ENCODE results near the gene NMU.
"Not testable (repeated sequence)": the region's sequence is repeated elsewhere in the genome, so short reads cannot be mapped to it uniquely, and the experiment has no call there.

NMU gene

DNA sequence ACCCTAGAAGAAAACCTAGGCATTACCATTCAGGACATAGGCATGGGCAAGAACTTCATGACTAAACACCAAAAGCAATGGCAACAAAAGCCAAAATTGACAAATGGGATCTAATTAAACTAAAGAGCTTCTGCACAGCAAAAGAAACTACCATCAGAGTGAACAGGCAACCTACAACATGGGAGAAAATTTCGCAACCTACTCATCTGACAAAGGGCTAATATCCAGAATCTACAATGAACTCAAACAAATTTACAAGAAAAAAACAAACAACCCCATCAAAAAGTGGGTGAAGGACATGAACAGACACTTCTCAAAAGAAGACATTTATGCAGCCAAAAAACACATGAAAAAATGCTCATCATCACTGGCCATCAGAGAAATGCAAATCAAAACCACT is 12.0 kb downstream of the NMU start:
- not testable (repeated sequence) for H3K9ac ChIP-seq (ENCODE audit: low read length); H3K27me3 ChIP-seq (ENCODE audit: control insufficient read depth, insufficient read depth, low read length); H3K36me3 ChIP-seq (ENCODE audit: control insufficient read depth, insufficient read depth, low read length); H3K4me3 ChIP-seq (ENCODE audit: low read depth, low read length); H3K27ac ChIP-seq (ENCODE audit: low read depth, low read length); H3K4me1 ChIP-seq (ENCODE audit: control insufficient read depth, insufficient read depth, low read length); H3K9me3 ChIP-seq (ENCODE audit: control insufficient read depth, insufficient read depth, low read depth, low read length)

DNA sequence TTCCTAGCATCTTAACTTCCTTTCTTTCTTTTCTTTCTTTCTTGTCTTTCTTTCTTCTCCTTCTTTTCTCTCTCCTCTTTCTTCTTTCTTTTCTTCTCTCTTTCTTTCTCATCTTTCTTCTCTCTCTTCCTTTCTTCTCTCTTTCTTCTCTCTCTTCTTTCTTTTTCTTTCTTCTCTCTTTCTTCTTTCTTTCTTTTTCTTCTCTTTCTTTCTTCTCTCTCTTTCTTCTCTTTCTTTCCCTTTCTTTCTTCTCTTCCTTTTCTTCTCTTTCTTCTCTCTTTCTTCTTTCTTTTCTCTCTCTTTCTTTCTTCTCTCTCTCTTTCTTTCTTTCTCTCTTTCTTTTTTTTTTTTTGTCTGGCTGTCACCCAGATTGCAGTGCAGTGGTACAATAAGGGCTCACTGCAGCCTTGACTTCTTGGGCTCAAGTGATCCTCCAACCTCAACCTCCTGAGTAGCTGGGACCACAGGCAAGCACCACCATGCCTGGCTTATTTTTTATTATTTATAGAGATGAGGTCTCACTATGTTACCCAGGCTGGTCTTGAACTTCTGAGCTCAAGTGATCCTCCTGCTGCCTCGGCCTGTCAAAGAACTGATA is 17.5 kb downstream of the NMU start:
- no peak overlapping the region for H3K9ac ChIP-seq (ENCODE audit: low read length)
- H3K9me3 ChIP-seq (ENCODE audit: control insufficient read depth, insufficient read depth, low read depth, low read length), result no peaks in the 10 kb centered on the region
- H3K4me3 ChIP-seq (ENCODE audit: low read depth, low read length), result peak overlapping the region; percentile 55
- no peaks in the 10 kb centered on the region for H3K36me3 ChIP-seq (ENCODE audit: control insufficient read depth, insufficient read depth, low read length)
- H3K4me1 ChIP-seq (ENCODE audit: control insufficient read depth, insufficient read depth, low read length), result no peaks in the 10 kb centered on the region
- no peak overlapping the region for H3K27ac ChIP-seq (ENCODE audit: low read depth, low read length)
- H3K27me3 ChIP-seq (ENCODE audit: control insufficient read depth, insufficient read depth, low read length), result no peaks in the 10 kb centered on the region

DNA sequence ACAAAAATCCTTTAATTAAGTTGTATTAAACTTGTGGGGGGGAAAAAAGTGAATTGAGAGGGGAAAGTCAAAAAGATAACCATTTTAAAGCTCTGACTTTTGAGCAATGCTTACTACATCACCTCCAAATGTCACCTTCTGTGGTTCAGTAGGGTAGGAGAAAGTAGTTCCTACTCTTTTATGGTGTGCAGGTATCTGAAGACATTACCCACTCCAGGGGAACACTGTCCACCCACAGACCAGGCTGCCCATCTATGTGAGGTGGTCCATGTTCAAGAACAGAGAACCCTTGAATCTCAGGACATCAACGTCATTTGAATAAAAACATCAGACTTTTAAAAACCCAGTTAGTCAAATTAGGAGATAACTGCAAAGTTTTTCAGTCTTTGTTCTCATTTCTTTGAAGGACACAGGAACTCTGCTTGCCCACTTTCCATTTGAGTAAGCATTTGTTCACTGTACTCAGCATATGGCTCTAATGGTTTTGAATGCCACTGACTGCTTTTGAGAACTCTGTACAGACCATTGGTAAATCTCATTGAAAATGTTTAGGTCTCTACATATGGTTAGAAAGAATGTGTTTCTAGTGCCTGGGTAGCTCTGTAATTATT is 18.4 kb downstream of the NMU start:
- Histone ChIP-seq H3K9me3 (ENCODE audit: control insufficient read depth, insufficient read depth, low read depth, low read length) (no peaks in the 10 kb centered on the region), H3K36me3 (ENCODE audit: control insufficient read depth, insufficient read depth, low read length) (no peaks in the 10 kb centered on the region), H3K4me1 (ENCODE audit: control insufficient read depth, insufficient read depth, low read length) (no peaks in the 10 kb centered on the region), H3K27ac (ENCODE audit: low read depth, low read length) (no peak overlapping the region), H3K27me3 (ENCODE audit: control insufficient read depth, insufficient read depth, low read length) (no peaks in the 10 kb centered on the region), H3K4me3 (ENCODE audit: low read depth, low read length) (no peak overlapping the region), H3K9ac (ENCODE audit: low read length) (no peak overlapping the region)

GRCh38 chr4:55615008-55615407 is 21.1 kb downstream of the NMU start:
- Histone ChIP-seq H3K36me3 (ENCODE audit: control insufficient read depth, insufficient read depth, low read length) (no peaks in the 10 kb centered on the region), H3K4me3 (ENCODE audit: low read depth, low read length) (no peak overlapping the region)

DNA sequence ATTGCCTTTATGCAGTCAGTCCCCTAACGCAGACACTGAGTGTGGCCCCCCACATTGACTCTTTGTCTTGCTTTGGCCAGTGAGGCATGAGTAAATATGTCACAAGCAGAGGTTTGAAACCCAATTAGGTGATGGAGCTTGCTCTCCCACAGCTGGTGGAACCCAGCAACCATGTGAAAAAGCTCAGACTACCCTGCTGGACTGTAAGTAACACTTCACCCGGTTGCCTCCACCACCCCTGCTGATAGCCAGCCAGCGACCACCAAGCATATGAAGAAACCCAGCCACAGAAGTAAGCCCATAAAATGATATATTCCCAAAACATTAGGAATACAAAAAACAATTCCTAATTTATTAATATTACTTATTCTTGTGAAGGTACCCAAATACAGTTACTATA is 22.5 kb downstream of the NMU start:
- Histone ChIP-seq H3K4me3 (ENCODE audit: low read depth, low read length) (no peak overlapping the region), H3K36me3 (ENCODE audit: control insufficient read depth, insufficient read depth, low read length) (no peaks in the 10 kb centered on the region), H3K27ac (ENCODE audit: low read depth, low read length) (no peak overlapping the region), H3K9ac (ENCODE audit: low read length) (no peak overlapping the region), H3K9me3 (ENCODE audit: control insufficient read depth, insufficient read depth, low read depth, low read length) (no peaks in the 10 kb centered on the region), H3K4me1 (ENCODE audit: control insufficient read depth, insufficient read depth, low read length) (peaks cover 5% of the 10 kb centered on the region), H3K27me3 (ENCODE audit: control insufficient read depth, insufficient read depth, low read length) (no peaks in the 10 kb centered on the region)

More at GRCh38 chr4:55615008-55615407, 21.1 kb downstream of the NMU start:
- H3K9me3 ChIP-seq (ENCODE audit: control insufficient read depth, insufficient read depth, low read depth, low read length), result no peaks in the 10 kb centered on the region
- no peaks in the 10 kb centered on the region for H3K27me3 ChIP-seq (ENCODE audit: control insufficient read depth, insufficient read depth, low read length)
- H3K9ac ChIP-seq (ENCODE audit: low read length), result no peak overlapping the region
- H3K4me1 ChIP-seq (ENCODE audit: control insufficient read depth, insufficient read depth, low read length), result no peaks in the 10 kb centered on the region
- H3K27ac ChIP-seq (ENCODE audit: low read depth, low read length), result no peak overlapping the region

GRCh38 chr4:55612341-55612740 is 23.8 kb downstream of the NMU start:
- Histone ChIP-seq H3K36me3 (ENCODE audit: control insufficient read depth, insufficient read depth, low read length) (no peaks in the 10 kb centered on the region), H3K27ac (ENCODE audit: low read depth, low read length) (no peak overlapping the region), H3K27me3 (ENCODE audit: control insufficient read depth, insufficient read depth, low read length) (no peaks in the 10 kb centered on the region), H3K9ac (ENCODE audit: low read length) (no peak overlapping the region), H3K4me3 (ENCODE audit: low read depth, low read length) (no peak overlapping the region), H3K9me3 (ENCODE audit: control insufficient read depth, insufficient read depth, low read depth, low read length) (no peaks in the 10 kb centered on the region), H3K4me1 (ENCODE audit: control insufficient read depth, insufficient read depth, low read length) (peaks cover 5% of the 10 kb centered on the region)

GRCh38 chr4:55611358-55612059 is 24.6 kb downstream of the NMU start:
- H3K9me3 ChIP-seq (ENCODE audit: control insufficient read depth, insufficient read depth, low read depth, low read length), result no peaks in the 10 kb centered on the region
- H3K27ac ChIP-seq (ENCODE audit: low read depth, low read length), result no peak overlapping the region

DNA sequence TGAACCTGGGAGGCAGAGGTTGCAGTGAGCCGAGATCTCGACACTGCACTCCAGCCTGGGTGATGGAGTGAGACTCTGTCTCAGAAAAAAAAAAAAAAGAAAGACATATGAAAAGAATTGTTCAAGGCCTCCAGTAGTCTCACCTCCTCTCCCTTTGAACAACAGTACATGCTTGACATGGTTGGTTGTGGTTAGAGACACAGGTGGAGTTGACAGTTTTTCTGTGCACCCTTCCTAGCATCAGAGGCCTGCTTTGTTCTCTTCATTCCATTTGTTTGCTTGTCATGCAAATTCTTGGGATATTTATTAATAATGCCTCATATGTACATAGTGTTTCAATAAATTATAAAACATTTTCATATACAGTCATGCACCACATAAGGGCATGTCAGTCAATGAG is 25.7 kb downstream of the NMU start:
- Histone ChIP-seq H3K4me3 (ENCODE audit: low read depth, low read length) (no peak overlapping the region), H3K27ac (ENCODE audit: low read depth, low read length) (no peak overlapping the region), H3K27me3 (ENCODE audit: control insufficient read depth, insufficient read depth, low read length) (no peaks in the 10 kb centered on the region), H3K9me3 (ENCODE audit: control insufficient read depth, insufficient read depth, low read depth, low read length) (no peaks in the 10 kb centered on the region), H3K9ac (ENCODE audit: low read length) (no peak overlapping the region), H3K36me3 (ENCODE audit: control insufficient read depth, insufficient read depth, low read length) (no peaks in the 10 kb centered on the region), H3K4me1 (ENCODE audit: control insufficient read depth, insufficient read depth, low read length) (peaks cover 5% of the 10 kb centered on the region)

More at GRCh38 chr4:55611358-55612059, 24.6 kb downstream of the NMU start:
- Histone ChIP-seq H3K4me1 (ENCODE audit: control insufficient read depth, insufficient read depth, low read length) (peaks cover 5% of the 10 kb centered on the region), H3K9ac (ENCODE audit: low read length) (no peak overlapping the region), H3K4me3 (ENCODE audit: low read depth, low read length) (no peak overlapping the region), H3K36me3 (ENCODE audit: control insufficient read depth, insufficient read depth, low read length) (no peaks in the 10 kb centered on the region), H3K27me3 (ENCODE audit: control insufficient read depth, insufficient read depth, low read length) (no peaks in the 10 kb centered on the region)

DNA sequence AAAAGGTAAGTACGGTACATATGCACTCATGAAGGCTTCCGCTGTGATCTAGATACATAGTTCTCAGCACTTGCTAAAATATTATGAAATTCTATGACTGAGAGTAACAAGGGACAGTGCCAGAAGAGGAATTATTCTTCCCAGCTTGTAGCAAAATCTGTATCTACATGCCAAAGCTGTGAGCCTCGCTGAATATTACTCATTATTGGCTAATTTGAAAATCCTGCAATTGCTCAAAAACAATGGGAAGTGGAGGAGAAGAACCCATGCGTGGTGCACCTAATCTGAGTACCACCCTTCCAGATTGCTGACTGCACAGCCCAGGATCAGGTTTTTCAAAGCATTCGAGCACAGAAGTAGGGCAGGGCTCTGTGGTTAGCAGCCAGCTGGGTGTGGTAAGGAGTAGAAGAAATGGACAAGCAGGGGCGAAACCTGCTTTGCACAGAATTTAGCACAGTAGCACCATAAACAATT is 26.7 kb downstream of the NMU start:
- Histone ChIP-seq H3K27me3 (ENCODE audit: control insufficient read depth, insufficient read depth, low read length) (no peaks in the 10 kb centered on the region), H3K36me3 (ENCODE audit: control insufficient read depth, insufficient read depth, low read length) (no peaks in the 10 kb centered on the region), H3K4me3 (ENCODE audit: low read depth, low read length) (no peak overlapping the region), H3K4me1 (ENCODE audit: control insufficient read depth, insufficient read depth, low read length) (peaks cover 5% of the 10 kb centered on the region), H3K9ac (ENCODE audit: low read length) (no peak overlapping the region), H3K9me3 (ENCODE audit: control insufficient read depth, insufficient read depth, low read depth, low read length) (no peaks in the 10 kb centered on the region), H3K27ac (ENCODE audit: low read depth, low read length) (no peak overlapping the region)

- Histone ChIP-seq H3K36me3 (ENCODE audit: control insufficient read depth, insufficient read depth, low read length) (no peaks in the 10 kb centered on the region), H3K4me1 (ENCODE audit: control insufficient read depth, insufficient read depth, low read length) (peaks cover 5% of the 10 kb centered on the region), H3K27me3 (ENCODE audit: control insufficient read depth, insufficient read depth, low read length) (no peaks in the 10 kb centered on the region), H3K27ac (ENCODE audit: low read depth, low read length) (no peak overlapping the region), H3K9ac (ENCODE audit: low read length) (no peak overlapping the region), H3K4me3 (ENCODE audit: low read depth, low read length) (no peak overlapping the region), H3K9me3 (ENCODE audit: control insufficient read depth, insufficient read depth, low read depth, low read length) (no peaks in the 10 kb centered on the region)
Observed at GRCh38 chr4:55608591-55608990, 27.5 kb downstream of the NMU start.

GRCh38 chr4:55604996-55605395 is 31.1 kb downstream of the NMU start:
- Histone ChIP-seq H3K27ac (ENCODE audit: low read depth, low read length) (no peak overlapping the region), H3K9me3 (ENCODE audit: control insufficient read depth, insufficient read depth, low read depth, low read length) (no peaks in the 10 kb centered on the region), H3K36me3 (ENCODE audit: control insufficient read depth, insufficient read depth, low read length) (no peaks in the 10 kb centered on the region), H3K4me1 (ENCODE audit: control insufficient read depth, insufficient read depth, low read length) (peaks cover 5% of the 10 kb centered on the region), H3K9ac (ENCODE audit: low read length) (no peak overlapping the region), H3K27me3 (ENCODE audit: control insufficient read depth, insufficient read depth, low read length) (no peaks in the 10 kb centered on the region), H3K4me3 (ENCODE audit: low read depth, low read length) (no peak overlapping the region)

Measured in HUES6 (cell line).